IPS DF 4.7 (cell line): ENCODE data around the gene ZAR1L.

ENCODE experiments used
- DNase-seq: peaks from one replicate; pipeline ENCODE4 v3.0.0-alpha.2; 2013; ENCODE audit warnings: low spot score; ENCODE audit errors: extremely low read depth

ZAR1L gene

GRCh38 chr13:32302461-32302860 is 12.7 kb downstream of the ZAR1L start:
- DNase-seq, result no peak

- no peak for DNase-seq
Measured at GRCh38 chr13:32300920-32301319, 14.2 kb downstream of the ZAR1L start.

- no peak for DNase-seq
Measured at GRCh38 chr13:32300406-32300805, 14.8 kb downstream of the ZAR1L start.

GRCh38 chr13:32299893-32300292 is 15.3 kb downstream of the ZAR1L start:
- no peak for DNase-seq

GRCh38 chr13:32298695-32299094 is 16.5 kb downstream of the ZAR1L start:
- no peak for DNase-seq

GRCh38 chr13:32297206-32297605 is 18.0 kb downstream of the ZAR1L start:
- DNase-seq, result no peak

- no peak for DNase-seq
Measured at GRCh38 chr13:32285633-32285965, 29.6 kb downstream of the ZAR1L start.

- DNase-seq, result no peak
Measured at GRCh38 chr13:32284927-32285632, 30.1 kb downstream of the ZAR1L start.

GRCh38 chr13:32282096-32282711 is 33.0 kb downstream of the ZAR1L start:
- DNase-seq, result no peak

- DNase-seq, result no peak
Measured at GRCh38 chr13:32281096-32281495, 34.1 kb downstream of the ZAR1L start.

GRCh38 chr13:32278426-32278825 is 36.7 kb downstream of the ZAR1L start:
- no peak for DNase-seq

GRCh38 chr13:32277839-32278238 is 37.3 kb downstream of the ZAR1L start:
- no peak for DNase-seq

GRCh38 chr13:32272021-32272683 is 43.0 kb downstream of the ZAR1L start:
- no peak for DNase-seq

- DNase-seq, result peak; percentile 72
Measured at GRCh38 chr13:32267836-32268439, 47.2 kb downstream of the ZAR1L start.

GRCh38 chr13:32266130-32266529 is 49.0 kb downstream of the ZAR1L start:
- no peak for DNase-seq

GRCh38 chr13:32265726-32266125 is 49.4 kb downstream of the ZAR1L start:
- no peak for DNase-seq

GRCh38 chr13:32264407-32264806 is 50.8 kb downstream of the ZAR1L start:
- no peak for DNase-seq

- no peak for DNase-seq
Measured at GRCh38 chr13:32262619-32263018, 52.5 kb downstream of the ZAR1L start.

GRCh38 chr13:32262165-32262564 is 53.0 kb downstream of the ZAR1L start:
- DNase-seq, result no peak

- DNase-seq, result no peak
Measured at GRCh38 chr13:32261567-32261966, 53.6 kb downstream of the ZAR1L start.

GRCh38 chr13:32259116-32259515 is 56.0 kb downstream of the ZAR1L start:
- DNase-seq, result no peak

GRCh38 chr13:32257649-32258048 is 57.5 kb downstream of the ZAR1L start:
- no peak for DNase-seq
